SK-N-SH (cell line): Measurements from ENCODE around the gene PIH1D1. TPM values are rescaled to one million over a fixed set of nuclear protein-coding genes. Genes with fewer than 3 reads are reported as not detected.

Experiments used
- CTCF ChIA-PET: fragments of 300-600, 350-600 bp; formaldehyde crosslinking; extraction: SDS; loops from one replicate; lab custom pipeline; 2021; lab: Yijun Ruan, JAX
- POLR2A ChIA-PET: fragments of 350-600 bp; sonication (Branson Sonifier 250); formaldehyde crosslinking; extraction: SDS; loops from one replicate; lab custom pipeline; 2020; ENCODE audit warnings: antibody characterized with exemption, inconsistent platforms; lab: Yijun Ruan, JAX
- DNase-seq: peaks from one replicate; pipeline ENCODE4 v3.0.0; 2012
- H2AFZ ChIP-seq: fragments of 200-600 bp; sonication (generic); 2 replicates; pipeline ENCODE4 v1.8.1; 2016; ENCODE audit warnings: antibody characterized with exemption, mild to moderate bottlenecking, low read depth
- H3F3A ChIP-seq: fragments of 200-600 bp; sonication (generic); replicated peaks from 2 replicates; pipeline ENCODE3; 2016; ENCODE audit warnings: antibody characterized with exemption, mild to moderate bottlenecking; ENCODE audit not compliant: insufficient read depth
- H3K27ac ChIP-seq, 2 experiments: fragments of 200-500 bp in 1 of 2; fragments of 200-600 bp in 1 of 2; sonication (Bioruptor generic) in 1 of 2; sonication (generic), shearing (Covaris generic) in 1 of 2; 2 replicates each; pipeline versions ENCODE4 v1.5.1 to v1.6.1; 2014 to 2016; ENCODE audit warnings: low read depth in 2 of 2, inconsistent platforms in 1 of 2, low read length in 1 of 2, mild to moderate bottlenecking in 1 of 2, mixed read lengths in 1 of 2
- H3K27me3 ChIP-seq: fragments of 200-600 bp; sonication (generic), shearing (Covaris generic); 2 replicates; pipeline ENCODE4 v1.6.1; 2016; ENCODE audit warnings: mixed run types; ENCODE audit not compliant: insufficient read depth
- H3K36me3 ChIP-seq, 2 experiments: fragments of 200-500 bp in 1 of 2; fragments of 200-600 bp in 1 of 2; sonication (Bioruptor generic) in 1 of 2; sonication (generic) in 1 of 2; replicated peaks in 1 of 2; 2 replicates each; pipeline versions ENCODE3 to v1.5.1; 2014 to 2016; ENCODE audit warnings: low read length in 1 of 2, mild to moderate bottlenecking in 1 of 2; ENCODE audit not compliant: insufficient read depth in 2 of 2, control insufficient read depth in 1 of 2
- H3K4me1 ChIP-seq, 2 experiments: fragments of 200-500 bp in 1 of 2; fragments of 200-600 bp in 1 of 2; sonication (Bioruptor generic) in 1 of 2; sonication (generic), shearing (Covaris generic) in 1 of 2; 2 replicates each; pipeline versions ENCODE4 v1.5.1 to v1.6.1; 2014 to 2016; ENCODE audit warnings: low read depth in 1 of 2, low read length in 1 of 2, mixed run types in 1 of 2; ENCODE audit not compliant: insufficient read depth in 2 of 2, control insufficient read depth in 1 of 2
- H3K4me2 ChIP-seq: fragments of 200-600 bp; sonication (generic), shearing (Covaris generic); 2 replicates; pipeline ENCODE4 v1.6.1; 2017; ENCODE audit warnings: mixed run types
- H3K4me3 ChIP-seq, 2 experiments: fragments of 200-500 bp in 1 of 2; fragments of 200-600 bp in 1 of 2; sonication (Bioruptor generic) in 1 of 2; sonication (generic), shearing (Covaris generic) in 1 of 2; 2 replicates each; pipeline versions ENCODE4 v1.5.1 to v1.8.1; 2014 to 2016; ENCODE audit warnings: low read depth in 2 of 2, inconsistent platforms in 1 of 2, low read length in 1 of 2, mild to moderate bottlenecking in 1 of 2, mixed read lengths in 1 of 2, moderate library complexity in 1 of 2
- H3K79me2 ChIP-seq: fragments of 200-600 bp; sonication (generic); 2 replicates; pipeline ENCODE4 v1.8.1; 2017; ENCODE audit warnings: mild to moderate bottlenecking; ENCODE audit not compliant: insufficient read depth
- H3K9ac ChIP-seq: fragments of 200-600 bp; sonication (generic); 2 replicates; pipeline ENCODE4 v1.6.1; 2017; ENCODE audit warnings: mixed run types
- H3K9me2 ChIP-seq: fragments of 200-600 bp; sonication (generic); 2 replicates; pipeline ENCODE4 v1.6.1; 2017; ENCODE audit warnings: mixed run types
- H3K9me3 ChIP-seq: fragments of 200-600 bp; sonication (generic); 2 replicates; pipeline ENCODE4 v1.6.1; 2017; ENCODE audit warnings: mixed run types, mild to moderate bottlenecking, moderate library complexity
- H4K20me1 ChIP-seq: fragments of 200-600 bp; sonication (generic); 2 replicates; pipeline ENCODE4 v1.6.1; 2017; ENCODE audit warnings: mild to moderate bottlenecking, mixed run types; ENCODE audit not compliant: insufficient read depth
- CHD2 ChIP-seq: fragments of 150-350 bp; IDR thresholded peaks from 2 replicates; pipeline ENCODE4 v1.6.1; 2018; ENCODE audit warnings: low read length; ENCODE audit not compliant: partially characterized antibody
- EZH2phosphoT487 ChIP-seq: fragments of 200-600 bp; sonication (generic); IDR thresholded peaks from 2 replicates; pipeline ENCODE4 v1.6.1; 2017; ENCODE audit warnings: low read depth, mixed run types, mild to moderate bottlenecking, antibody characterized with exemption, moderate library complexity, borderline replicate concordance
- FOSL2 ChIP-seq: IDR thresholded peaks from 2 replicates; pipeline ENCODE4 v1.4.0; 2012; ENCODE audit warnings: low read depth, mild to moderate bottlenecking, moderate library complexity, borderline replicate concordance
- FOXM1 ChIP-seq: IDR thresholded peaks from 2 replicates; pipeline ENCODE4 v1.4.0; 2012; ENCODE audit warnings: low read depth, mild to moderate bottlenecking
- GATA2 ChIP-seq: sonication (generic); formaldehyde crosslinking; IDR thresholded peaks from 2 replicates; pipeline ENCODE4 v1.5.0; 2020; ENCODE audit warnings: mild to moderate bottlenecking, missing genetic modification reagents
- IRF3 ChIP-seq: fragments of 150-350 bp; IDR thresholded peaks from 2 replicates; pipeline ENCODE4 v1.6.1; 2016; ENCODE audit warnings: mild to moderate bottlenecking, low read depth, low read length
- MAX ChIP-seq: IDR thresholded peaks from 2 replicates; pipeline ENCODE4 v1.4.0; 2012; ENCODE audit warnings: low read depth
- MXI1 ChIP-seq: IDR thresholded peaks from 2 replicates; pipeline ENCODE4 v1.6.1; 2012; ENCODE audit warnings: mild to moderate bottlenecking, low read depth, low read length, improper control_type of control experiment
- NFIC ChIP-seq: IDR thresholded peaks from 2 replicates; pipeline ENCODE4 v1.4.0; 2012; ENCODE audit warnings: borderline replicate concordance
- RFX5 ChIP-seq: IDR thresholded peaks from 2 replicates; pipeline ENCODE4 v1.6.1; 2012; ENCODE audit warnings: mild to moderate bottlenecking, improper control_type of control experiment, low read length
- RXRA ChIP-seq: IDR thresholded peaks from 2 replicates; pipeline ENCODE4 v1.4.0; 2012; ENCODE audit warnings: low read depth, mild to moderate bottlenecking, borderline replicate concordance
- SIN3A ChIP-seq: IDR thresholded peaks from 2 replicates; pipeline ENCODE4 v1.6.1; 2012; ENCODE audit warnings: low read depth, mild to moderate bottlenecking, low read length, moderate library complexity, borderline replicate concordance
- WGBS: methylation state at CpG from one replicate; pipeline ENCODE4 v1.1.6; 2017; ENCODE audit warnings: low lambda C conversion rate; 5-methylcytosine and 5-hydroxymethylcytosine counted together
- polyA plus RNA-seq, 3 experiments: library from polyadenylated mRNA; depleted of rRNA; stranded (reverse); fragments of >200 nt; gene quantifications; 2 replicates each; pipeline ENCODE4 v1.2.3, GENCODE V29; 2012
- TF ChIP-seq, protein P1 (sequence below): IDR thresholded peaks from 2 replicates; pipeline ENCODE4; 2012
- TF ChIP-seq, protein P2 (sequence below): IDR thresholded peaks from 2 replicates; pipeline ENCODE4 v1.4.0; 2012; ENCODE audit warnings: low read depth, borderline replicate concordance
- TF ChIP-seq, protein P3 (sequence below): IDR thresholded peaks from 2 replicates; pipeline ENCODE4 v1.6.1; 2012; ENCODE audit warnings: mild to moderate bottlenecking, low read depth, low read length, moderate library complexity
- TF ChIP-seq, protein P4 (sequence below): fragments of 150-350 bp; IDR thresholded peaks from 2 replicates; pipeline ENCODE4 v1.6.1; 2017; ENCODE audit warnings: antibody characterized with exemption, low read length, low read depth, borderline replicate concordance

Gene PIH1D1
- polyA plus RNA-seq, 1 of the 3 experiments (the other 2 are of a cell fraction): 157 TPM

DNA sequence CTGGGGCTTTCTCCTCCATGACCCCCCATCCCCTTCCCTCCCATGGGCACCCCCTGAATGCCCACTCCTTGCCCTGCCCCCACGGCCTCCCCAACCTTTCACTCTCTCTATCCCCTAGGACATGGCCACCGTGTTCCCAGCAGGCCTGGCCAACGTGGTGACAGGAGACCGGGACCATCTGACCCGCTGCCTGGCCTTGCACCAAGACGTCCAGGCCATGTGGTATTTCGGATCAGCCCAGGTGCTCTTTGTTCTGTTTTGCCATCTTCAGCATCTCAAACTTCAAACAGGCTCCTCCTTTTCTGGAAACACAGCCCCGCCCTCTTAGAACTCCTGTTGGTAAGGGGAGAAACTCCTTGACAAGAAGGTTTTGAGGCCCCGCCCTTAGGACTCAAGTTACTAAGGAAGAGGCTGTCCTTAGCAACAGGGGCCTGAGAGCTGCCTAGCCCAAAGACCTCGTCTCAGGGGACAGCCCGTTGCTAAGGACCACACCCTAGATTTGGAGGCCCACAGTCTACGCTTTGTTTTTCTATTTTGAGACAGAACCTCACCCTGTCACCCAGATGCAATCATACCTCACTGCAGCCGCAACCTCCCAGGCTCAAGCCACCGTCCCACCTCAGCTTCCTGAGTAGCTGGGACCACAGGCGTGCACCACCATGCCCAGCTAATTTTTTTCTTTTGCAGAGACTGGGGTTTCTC lies 17.3 kb upstream of the PIH1D1 start:
- WGBS: 92% methylated on average over 15 of the region's 15 CpGs
- POLR2A ChIA-PET: no interaction called here
- H3K27ac ChIP-seq: no peak overlapping the region
- H3K4me3 ChIP-seq: no peak overlapping the region
- H3K79me2 ChIP-seq: no peaks in the 10 kb centered on the region
- H3K9ac ChIP-seq: no peak overlapping the region
- CTCF ChIA-PET: no interaction called here
- peaks cover 0 to 3% of the 10 kb centered on the region in 2 experiments; a peak in 2 of 4 replicates for H3K4me1 ChIP-seq
- H3K4me2 ChIP-seq: no peak overlapping the region
- H3K27me3 ChIP-seq: no peaks in the 10 kb centered on the region
- no peaks in the 10 kb centered on the region for H3K9me2 ChIP-seq
- H3K36me3 ChIP-seq: no peaks in the 10 kb centered on the region
- no peak overlapping the region for H2AFZ ChIP-seq
- H3F3A ChIP-seq: no peaks in the 10 kb centered on the region
- TF ChIP-seq FOXM1 (no peak), IRF3 (no peak), GATA2 (CRISPR knock-in tag) (no peak), RFX5 (no peak), MAX (no peak), CHD2 (no peak), MXI1 (no peak), NFIC (no peak)
- TF ChIP-seq, protein P1, sequence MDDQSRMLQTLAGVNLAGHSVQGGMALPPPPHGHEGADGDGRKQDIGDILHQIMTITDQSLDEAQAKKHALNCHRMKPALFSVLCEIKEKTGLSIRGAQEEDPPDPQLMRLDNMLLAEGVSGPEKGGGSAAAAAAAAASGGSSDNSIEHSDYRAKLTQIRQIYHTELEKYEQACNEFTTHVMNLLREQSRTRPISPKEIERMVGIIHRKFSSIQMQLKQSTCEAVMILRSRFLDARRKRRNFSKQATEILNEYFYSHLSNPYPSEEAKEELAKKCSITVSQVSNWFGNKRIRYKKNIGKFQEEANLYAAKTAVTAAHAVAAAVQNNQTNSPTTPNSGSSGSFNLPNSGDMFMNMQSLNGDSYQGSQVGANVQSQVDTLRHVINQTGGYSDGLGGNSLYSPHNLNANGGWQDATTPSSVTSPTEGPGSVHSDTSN: no peak
- TF ChIP-seq, protein P2, sequence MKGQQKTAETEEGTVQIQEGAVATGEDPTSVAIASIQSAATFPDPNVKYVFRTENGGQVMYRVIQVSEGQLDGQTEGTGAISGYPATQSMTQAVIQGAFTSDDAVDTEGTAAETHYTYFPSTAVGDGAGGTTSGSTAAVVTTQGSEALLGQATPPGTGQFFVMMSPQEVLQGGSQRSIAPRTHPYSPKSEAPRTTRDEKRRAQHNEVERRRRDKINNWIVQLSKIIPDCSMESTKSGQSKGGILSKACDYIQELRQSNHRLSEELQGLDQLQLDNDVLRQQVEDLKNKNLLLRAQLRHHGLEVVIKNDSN: no peak
- H3K9me3 ChIP-seq: no peaks in the 10 kb centered on the region
- DNase-seq: no peak
- H4K20me1 ChIP-seq: no peaks in the 10 kb centered on the region

DNA sequence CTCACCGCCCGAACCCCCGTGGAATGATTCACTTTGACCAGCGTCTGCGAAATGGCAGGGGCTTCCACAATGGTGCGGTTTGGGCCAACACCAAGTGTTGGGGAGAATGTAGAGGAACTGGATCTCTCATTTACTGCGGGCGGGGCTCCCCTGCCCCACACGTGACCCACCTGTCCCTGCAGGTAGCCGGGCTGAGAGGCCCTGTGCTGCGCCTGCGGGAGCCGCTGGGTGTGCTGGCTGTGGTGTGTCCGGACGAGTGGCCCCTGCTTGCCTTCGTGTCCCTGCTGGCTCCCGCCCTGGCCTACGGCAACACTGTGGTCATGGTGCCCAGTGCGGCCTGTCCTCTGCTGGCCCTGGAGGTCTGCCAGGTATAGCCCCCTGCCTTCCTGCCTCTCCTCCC lies 16.6 kb upstream of the PIH1D1 start:
- no peaks in the 10 kb centered on the region for H3K9me2 ChIP-seq
- H3F3A ChIP-seq: no peaks in the 10 kb centered on the region
- H3K27ac ChIP-seq: no peak overlapping the region
- ChIA-PET POLR2A (interaction anchor here (0.6 kb wide), 1 partner anchor 15 kb away, joined by 3 read pairs; the partner anchor contains the start of gene ALDH16A1), CTCF (no interaction called here)
- no peak overlapping the region for H3K4me2 ChIP-seq
- H3K9ac ChIP-seq: no peak overlapping the region
- no peaks in the 10 kb centered on the region for H3K9me3 ChIP-seq
- H3K79me2 ChIP-seq: no peaks in the 10 kb centered on the region
- H3K4me1 ChIP-seq: no peaks in the 10 kb centered on the region
- no peaks in the 10 kb centered on the region for H3K36me3 ChIP-seq
- 91% methylated on average over 18 of the region's 19 CpGs for WGBS
- no peak overlapping the region for H2AFZ ChIP-seq
- H3K4me3 ChIP-seq: no peak overlapping the region
- DNase-seq: no peak
- H3K27me3 ChIP-seq: no peaks in the 10 kb centered on the region
- TF ChIP-seq, protein P3, sequence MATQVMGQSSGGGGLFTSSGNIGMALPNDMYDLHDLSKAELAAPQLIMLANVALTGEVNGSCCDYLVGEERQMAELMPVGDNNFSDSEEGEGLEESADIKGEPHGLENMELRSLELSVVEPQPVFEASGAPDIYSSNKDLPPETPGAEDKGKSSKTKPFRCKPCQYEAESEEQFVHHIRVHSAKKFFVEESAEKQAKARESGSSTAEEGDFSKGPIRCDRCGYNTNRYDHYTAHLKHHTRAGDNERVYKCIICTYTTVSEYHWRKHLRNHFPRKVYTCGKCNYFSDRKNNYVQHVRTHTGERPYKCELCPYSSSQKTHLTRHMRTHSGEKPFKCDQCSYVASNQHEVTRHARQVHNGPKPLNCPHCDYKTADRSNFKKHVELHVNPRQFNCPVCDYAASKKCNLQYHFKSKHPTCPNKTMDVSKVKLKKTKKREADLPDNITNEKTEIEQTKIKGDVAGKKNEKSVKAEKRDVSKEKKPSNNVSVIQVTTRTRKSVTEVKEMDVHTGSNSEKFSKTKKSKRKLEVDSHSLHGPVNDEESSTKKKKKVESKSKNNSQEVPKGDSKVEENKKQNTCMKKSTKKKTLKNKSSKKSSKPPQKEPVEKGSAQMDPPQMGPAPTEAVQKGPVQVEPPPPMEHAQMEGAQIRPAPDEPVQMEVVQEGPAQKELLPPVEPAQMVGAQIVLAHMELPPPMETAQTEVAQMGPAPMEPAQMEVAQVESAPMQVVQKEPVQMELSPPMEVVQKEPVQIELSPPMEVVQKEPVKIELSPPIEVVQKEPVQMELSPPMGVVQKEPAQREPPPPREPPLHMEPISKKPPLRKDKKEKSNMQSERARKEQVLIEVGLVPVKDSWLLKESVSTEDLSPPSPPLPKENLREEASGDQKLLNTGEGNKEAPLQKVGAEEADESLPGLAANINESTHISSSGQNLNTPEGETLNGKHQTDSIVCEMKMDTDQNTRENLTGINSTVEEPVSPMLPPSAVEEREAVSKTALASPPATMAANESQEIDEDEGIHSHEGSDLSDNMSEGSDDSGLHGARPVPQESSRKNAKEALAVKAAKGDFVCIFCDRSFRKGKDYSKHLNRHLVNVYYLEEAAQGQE: no peak
- TF ChIP-seq, protein P4, sequence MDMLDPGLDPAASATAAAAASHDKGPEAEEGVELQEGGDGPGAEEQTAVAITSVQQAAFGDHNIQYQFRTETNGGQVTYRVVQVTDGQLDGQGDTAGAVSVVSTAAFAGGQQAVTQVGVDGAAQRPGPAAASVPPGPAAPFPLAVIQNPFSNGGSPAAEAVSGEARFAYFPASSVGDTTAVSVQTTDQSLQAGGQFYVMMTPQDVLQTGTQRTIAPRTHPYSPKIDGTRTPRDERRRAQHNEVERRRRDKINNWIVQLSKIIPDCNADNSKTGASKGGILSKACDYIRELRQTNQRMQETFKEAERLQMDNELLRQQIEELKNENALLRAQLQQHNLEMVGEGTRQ: no peak
- TF ChIP-seq RXRA (no peak), SIN3A (no peak), FOSL2 (no peak), EZH2phosphoT487 (no peak)
- H4K20me1 ChIP-seq: no peaks in the 10 kb centered on the region
